Thyroid gland (tissue), 4 donors: ENCODE measurements around the gene CDR2.

Experiments
- POLR2A ChIP-seq, 2 donors: fragments of 450-650 bp; IDR thresholded peaks; one replicate each; pipeline ENCODE4 v1.6.1; 2017; ENCODE audit warnings: antibody characterized with exemption in 2 of 2, mild to moderate bottlenecking in 2 of 2, moderate library complexity in 1 of 2
- TF ChIP-seq, protein P1 (sequence below), 6 experiments: fragments of 200-600 bp in 3 of 6; fragments of 450-650 bp in 3 of 6; sonication (generic) in 3 of 6; IDR thresholded peaks; one replicate each; pipeline ENCODE4 v1.5.1; 2016 to 2019; ENCODE audit warnings: antibody characterized with exemption in 6 of 6, mild to moderate bottlenecking in 2 of 6, inconsistent platforms in 1 of 6, moderate library complexity in 1 of 6

DNA sequence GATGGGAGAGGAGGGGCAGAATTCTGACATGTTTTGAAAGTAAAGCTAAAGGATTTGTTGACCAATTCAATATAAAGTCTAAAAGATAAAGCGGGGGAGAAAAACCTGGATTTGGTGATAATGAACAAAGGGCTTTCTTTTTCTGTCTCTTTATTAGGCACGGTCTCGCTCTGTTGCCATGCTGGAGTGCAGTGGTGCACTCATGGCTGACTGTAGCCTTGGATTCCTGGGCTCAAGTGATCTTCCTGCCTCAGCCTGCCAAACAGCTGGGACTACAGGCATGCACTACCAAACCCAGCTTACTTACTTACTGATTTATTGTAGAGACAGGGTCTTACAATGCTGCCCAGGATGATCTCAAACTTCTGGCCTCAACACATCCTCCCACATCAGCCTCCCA, 7.5 kb downstream of the CDR2 start:
- TF ChIP-seq, protein P1, sequence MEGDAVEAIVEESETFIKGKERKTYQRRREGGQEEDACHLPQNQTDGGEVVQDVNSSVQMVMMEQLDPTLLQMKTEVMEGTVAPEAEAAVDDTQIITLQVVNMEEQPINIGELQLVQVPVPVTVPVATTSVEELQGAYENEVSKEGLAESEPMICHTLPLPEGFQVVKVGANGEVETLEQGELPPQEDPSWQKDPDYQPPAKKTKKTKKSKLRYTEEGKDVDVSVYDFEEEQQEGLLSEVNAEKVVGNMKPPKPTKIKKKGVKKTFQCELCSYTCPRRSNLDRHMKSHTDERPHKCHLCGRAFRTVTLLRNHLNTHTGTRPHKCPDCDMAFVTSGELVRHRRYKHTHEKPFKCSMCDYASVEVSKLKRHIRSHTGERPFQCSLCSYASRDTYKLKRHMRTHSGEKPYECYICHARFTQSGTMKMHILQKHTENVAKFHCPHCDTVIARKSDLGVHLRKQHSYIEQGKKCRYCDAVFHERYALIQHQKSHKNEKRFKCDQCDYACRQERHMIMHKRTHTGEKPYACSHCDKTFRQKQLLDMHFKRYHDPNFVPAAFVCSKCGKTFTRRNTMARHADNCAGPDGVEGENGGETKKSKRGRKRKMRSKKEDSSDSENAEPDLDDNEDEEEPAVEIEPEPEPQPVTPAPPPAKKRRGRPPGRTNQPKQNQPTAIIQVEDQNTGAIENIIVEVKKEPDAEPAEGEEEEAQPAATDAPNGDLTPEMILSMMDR (IDR thresholded peaks at IDR 0.05), result no peak
- TF ChIP-seq POLR2A (IDR thresholded peaks at IDR 0.05), result peak in 1 of 2 donors; percentile 36
